HFF-Myc (cell line): ENCODE measurements around the gene TFG.

Experiments used
- DNase-seq: peaks from one replicate; pipeline ENCODE4 v3.0.0-alpha.2; 2011; ENCODE audit warnings: low read depth; ENCODE audit errors: extremely low read depth
- H3K4me3 ChIP-seq: replicated peaks from 2 replicates; pipeline ENCODE4 v1.5.1; 2011; ENCODE audit warnings: low read depth, mild to moderate bottlenecking, control low read depth, low read length
- TF ChIP-seq, protein P1 (sequence below): IDR thresholded peaks from 2 replicates; pipeline ENCODE4 v1.5.1; 2012; ENCODE audit warnings: mild to moderate bottlenecking, low read depth, low read length, control low read depth; ENCODE audit errors: missing control alignments

Gene TFG

DNA sequence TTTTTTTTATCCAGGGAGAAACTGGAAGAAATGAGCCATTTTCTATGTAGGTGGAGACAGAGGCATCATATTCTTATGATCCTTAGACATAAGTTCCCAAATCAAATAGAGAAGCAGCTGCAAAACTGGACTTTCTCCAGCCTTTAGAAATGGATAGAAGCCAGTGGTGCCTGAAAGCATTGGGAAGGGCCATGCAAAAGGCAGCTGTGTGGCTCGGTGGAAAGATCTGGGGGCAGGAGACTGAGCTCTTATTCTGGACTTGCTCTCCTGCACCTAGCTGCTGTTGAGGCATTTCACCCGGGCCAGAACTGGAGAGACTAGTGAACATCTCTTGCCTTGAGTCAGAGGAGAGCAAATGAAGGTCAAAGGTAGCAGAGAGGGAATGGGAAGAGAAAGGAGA lies 73.1 kb downstream of the TFG start:
- no peak overlapping the region for H3K4me3 ChIP-seq
- TF ChIP-seq, protein P1, sequence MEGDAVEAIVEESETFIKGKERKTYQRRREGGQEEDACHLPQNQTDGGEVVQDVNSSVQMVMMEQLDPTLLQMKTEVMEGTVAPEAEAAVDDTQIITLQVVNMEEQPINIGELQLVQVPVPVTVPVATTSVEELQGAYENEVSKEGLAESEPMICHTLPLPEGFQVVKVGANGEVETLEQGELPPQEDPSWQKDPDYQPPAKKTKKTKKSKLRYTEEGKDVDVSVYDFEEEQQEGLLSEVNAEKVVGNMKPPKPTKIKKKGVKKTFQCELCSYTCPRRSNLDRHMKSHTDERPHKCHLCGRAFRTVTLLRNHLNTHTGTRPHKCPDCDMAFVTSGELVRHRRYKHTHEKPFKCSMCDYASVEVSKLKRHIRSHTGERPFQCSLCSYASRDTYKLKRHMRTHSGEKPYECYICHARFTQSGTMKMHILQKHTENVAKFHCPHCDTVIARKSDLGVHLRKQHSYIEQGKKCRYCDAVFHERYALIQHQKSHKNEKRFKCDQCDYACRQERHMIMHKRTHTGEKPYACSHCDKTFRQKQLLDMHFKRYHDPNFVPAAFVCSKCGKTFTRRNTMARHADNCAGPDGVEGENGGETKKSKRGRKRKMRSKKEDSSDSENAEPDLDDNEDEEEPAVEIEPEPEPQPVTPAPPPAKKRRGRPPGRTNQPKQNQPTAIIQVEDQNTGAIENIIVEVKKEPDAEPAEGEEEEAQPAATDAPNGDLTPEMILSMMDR = no peak
- DNase-seq = no peak

GRCh38 chr3:100782906-100783305 lies 73.6 kb downstream of the TFG start:
- TF ChIP-seq, protein P1 = no peak
- H3K4me3 ChIP-seq = no peak overlapping the region
- DNase-seq = no peak

DNA sequence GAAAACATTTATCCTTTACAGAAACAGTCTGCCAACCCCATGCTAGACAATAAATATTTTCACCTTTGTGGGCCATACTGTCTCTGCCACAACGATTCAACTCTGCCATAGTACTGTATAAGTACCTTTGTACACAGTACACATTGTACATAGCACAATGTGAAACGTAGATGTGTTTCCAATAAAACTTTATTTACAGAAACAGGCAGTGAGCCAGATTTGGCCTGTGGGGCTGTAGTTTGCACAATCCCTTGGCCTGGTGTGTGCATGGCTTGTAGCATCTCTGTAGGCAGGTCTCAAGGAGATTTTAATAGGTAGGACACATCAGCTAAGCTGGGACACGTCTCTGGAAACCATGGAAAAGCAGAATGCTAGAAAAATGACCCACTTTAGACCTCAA lies 74.3 kb downstream of the TFG start:
- DNase-seq = no peak
- no peak overlapping the region for H3K4me3 ChIP-seq
- TF ChIP-seq, protein P1 = no peak

GRCh38 chr3:100789579-100789978 lies 80.3 kb downstream of the TFG start:
- no peak for DNase-seq
- TF ChIP-seq, protein P1 = no peak
- no peak overlapping the region for H3K4me3 ChIP-seq

- DNase-seq = no peak
- TF ChIP-seq, protein P1 = peak; percentile 30
- H3K4me3 ChIP-seq = no peak overlapping the region
Observed at GRCh38 chr3:100796556-100796955, 87.3 kb downstream of the TFG start.

- DNase-seq = peak; percentile 66
- TF ChIP-seq, protein P1 = no peak
- no peak overlapping the region for H3K4me3 ChIP-seq
Observed at GRCh38 chr3:100798012-100798411, 88.7 kb downstream of the TFG start.
